Parathyroid adenoma (tissue), 2 donors: ENCODE results near the gene NAGA.

Experiments used
- H2AFZ ChIP-seq: fragments of 300-600 bp; sonication (generic); one replicate; pipeline ENCODE4 v1.7.0; 2017; ENCODE audit warnings: antibody characterized with exemption, mild to moderate bottlenecking
- H3K27ac ChIP-seq: fragments of 300-600 bp; sonication (generic); one replicate; pipeline ENCODE4 v1.7.0; 2017
- H3K27me3 ChIP-seq: fragments of 300-600 bp; sonication (generic); one replicate; pipeline ENCODE4 v1.7.0; 2017; ENCODE audit warnings: low read length; ENCODE audit not compliant: control insufficient read depth, insufficient read depth
- H3K36me3 ChIP-seq: fragments of 300-600 bp; sonication (generic); one replicate; pipeline ENCODE4 v1.7.0; 2017; ENCODE audit warnings: low read length; ENCODE audit not compliant: control insufficient read depth, insufficient read depth
- H3K4me1 ChIP-seq: fragments of 300-600 bp; sonication (generic); one replicate; pipeline ENCODE4 v1.7.0; 2017; ENCODE audit warnings: control low read depth
- H3K4me2 ChIP-seq: fragments of 300-600 bp; sonication (generic); one replicate; pipeline ENCODE4 v1.7.0; 2017; ENCODE audit warnings: low read length
- H3K4me3 ChIP-seq: fragments of 300-600 bp; sonication (generic); one replicate; pipeline ENCODE4 v1.7.0; 2017; ENCODE audit warnings: low read depth, low read length
- H3K79me2 ChIP-seq: fragments of 300-600 bp; sonication (generic); one replicate; pipeline ENCODE4 v1.7.0; 2017; ENCODE audit warnings: control low read depth
- H3K9ac ChIP-seq: fragments of 300-600 bp; sonication (generic); one replicate; pipeline ENCODE4 v1.7.0; 2017; ENCODE audit warnings: mild to moderate bottlenecking
- H3K9me3 ChIP-seq: fragments of 300-600 bp; sonication (generic); one replicate; pipeline ENCODE4 v1.7.0; 2017; ENCODE audit warnings: low read length; ENCODE audit not compliant: control insufficient read depth
- CTCF ChIP-seq: fragments of 300-600 bp; sonication (generic); IDR thresholded peaks from one replicate; pipeline ENCODE4 v1.7.0; 2017; ENCODE audit warnings: antibody characterized with exemption, mild to moderate bottlenecking
- donor health status: primary hyperparathyroidism.

Gene NAGA

DNA sequence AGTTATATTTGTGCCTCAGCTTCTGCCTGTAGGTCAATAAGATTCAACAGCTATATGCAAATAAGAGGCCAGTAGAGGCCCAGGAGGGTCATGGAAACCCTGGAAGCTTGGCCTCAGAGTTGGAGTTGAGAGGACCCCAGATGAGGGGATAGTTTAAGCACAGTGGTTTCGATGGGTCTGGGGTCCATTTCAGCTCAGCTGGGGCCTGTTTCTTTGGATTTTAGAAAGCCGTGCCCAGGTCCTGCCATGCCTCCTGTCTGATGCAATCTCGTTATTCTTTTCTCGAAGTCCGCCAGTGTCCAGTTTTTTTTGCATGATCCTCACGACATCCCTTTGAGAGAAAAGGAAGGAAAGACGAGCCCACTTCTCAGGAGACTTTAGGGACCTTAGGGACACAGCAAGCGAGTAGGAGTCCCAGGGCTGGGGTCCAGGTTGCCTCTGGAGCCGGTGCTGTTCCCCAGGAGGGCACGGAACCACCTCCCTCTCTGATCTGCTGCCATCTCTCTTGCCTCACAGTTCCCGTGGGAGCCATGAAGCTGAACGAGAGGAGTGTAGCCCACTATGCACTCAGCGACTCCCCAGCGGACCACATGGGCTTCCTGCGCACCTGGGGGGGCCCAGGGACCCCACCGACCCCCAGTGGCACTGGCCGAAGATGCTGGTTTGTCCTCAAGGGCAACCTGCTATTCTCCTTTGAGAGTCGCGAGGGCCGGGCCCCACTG lies 6.3 kb upstream of the NAGA start:
- H3K79me2 ChIP-seq = no peaks in the 10 kb centered on the region
- H3K4me3 ChIP-seq = no peak overlapping the region
- H3K27me3 ChIP-seq = no peaks in the 10 kb centered on the region
- H3K4me2 ChIP-seq = no peak overlapping the region
- no peaks in the 10 kb centered on the region for H3K36me3 ChIP-seq
- H3K4me1 ChIP-seq = no peaks in the 10 kb centered on the region
- H3K27ac ChIP-seq = no peak overlapping the region
- H3K9ac ChIP-seq = no peak overlapping the region
- no peak overlapping the region for H2AFZ ChIP-seq
- TF ChIP-seq CTCF = no peak
- no peaks in the 10 kb centered on the region for H3K9me3 ChIP-seq

DNA sequence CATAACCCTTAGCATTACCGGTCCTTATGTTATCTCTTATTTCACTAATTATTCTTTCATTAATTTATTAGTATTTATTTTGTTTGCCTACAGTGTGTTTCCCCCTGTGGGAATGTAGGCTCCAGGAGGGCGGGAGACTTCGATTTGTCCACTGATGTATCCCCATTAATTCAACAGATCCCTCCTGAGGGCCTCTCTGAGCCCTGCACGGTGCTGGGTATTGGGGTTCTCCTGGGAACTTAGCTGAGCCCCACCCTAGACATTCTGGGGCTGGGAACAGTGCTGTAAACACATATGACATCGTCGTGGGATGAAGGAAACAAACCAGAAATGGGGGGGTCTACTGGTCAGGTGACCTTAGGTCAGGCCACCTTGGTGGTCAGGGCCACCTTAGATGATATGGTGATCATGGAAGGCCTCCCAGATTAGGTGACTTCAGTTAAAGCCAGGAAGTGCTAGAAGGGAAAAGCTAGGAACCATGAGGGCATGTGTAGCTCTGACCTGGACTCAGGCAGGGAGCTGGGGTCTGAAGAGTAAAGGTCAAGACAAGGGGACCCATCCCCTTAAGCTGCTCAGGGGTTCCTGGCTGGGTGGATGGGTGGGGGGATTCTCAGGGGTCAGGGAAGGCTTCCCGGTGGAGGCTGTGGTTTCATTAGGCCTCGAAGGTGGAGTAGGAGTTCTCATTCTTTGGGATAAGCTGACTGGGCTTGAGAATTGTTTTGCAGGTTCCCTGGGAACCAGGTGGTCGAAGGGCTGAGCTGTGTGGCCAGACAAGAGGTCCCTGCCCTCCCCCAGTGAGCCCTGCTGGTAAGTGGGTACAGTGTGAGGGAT lies 4.4 kb upstream of the NAGA start:
- Histone ChIP-seq H3K36me3 (no peaks in the 10 kb centered on the region), H3K27ac (peak overlapping the region; percentile 52), H3K9me3 (no peaks in the 10 kb centered on the region), H2AFZ (peak overlapping the region; percentile 91), H3K4me1 (peaks cover 6% of the 10 kb centered on the region), H3K4me2 (peak overlapping the region; percentile 93), H3K4me3 (peak overlapping the region; percentile 65), H3K27me3 (no peaks in the 10 kb centered on the region), H3K9ac (no peak overlapping the region), H3K79me2 (no peaks in the 10 kb centered on the region)
- no peak for TF ChIP-seq CTCF

GRCh38 chr22:42074132-42074811 lies 3.7 kb upstream of the NAGA start, which contains the start of gene PHETA2:
Gene PHETA2, plus strand, starts transcription at chr22:42074248. Its CDS starts 3,046 bp downstream, at chr22:42077294.
- peak within 1 kb of the TSS; percentile 52 for H3K27ac ChIP-seq
- peak within 1 kb of the TSS; percentile 56 for H3K9ac ChIP-seq
- H2AFZ ChIP-seq = peak within 1 kb of the TSS; percentile 91
- peak within 1 kb of the TSS; percentile 65 for H3K4me3 ChIP-seq
- H3K9me3 ChIP-seq = no peaks in the 10 kb centered on the region
- peak within 1 kb of the TSS; percentile 93 for H3K4me2 ChIP-seq
- peaks cover 8% of the 10 kb centered on the region for H3K4me1 ChIP-seq
- no peaks in the 10 kb centered on the region for H3K27me3 ChIP-seq
- peak; percentile 31 for TF ChIP-seq CTCF
- H3K36me3 ChIP-seq = no peaks in the 10 kb centered on the region
- no peaks in the 10 kb centered on the region for H3K79me2 ChIP-seq

DNA sequence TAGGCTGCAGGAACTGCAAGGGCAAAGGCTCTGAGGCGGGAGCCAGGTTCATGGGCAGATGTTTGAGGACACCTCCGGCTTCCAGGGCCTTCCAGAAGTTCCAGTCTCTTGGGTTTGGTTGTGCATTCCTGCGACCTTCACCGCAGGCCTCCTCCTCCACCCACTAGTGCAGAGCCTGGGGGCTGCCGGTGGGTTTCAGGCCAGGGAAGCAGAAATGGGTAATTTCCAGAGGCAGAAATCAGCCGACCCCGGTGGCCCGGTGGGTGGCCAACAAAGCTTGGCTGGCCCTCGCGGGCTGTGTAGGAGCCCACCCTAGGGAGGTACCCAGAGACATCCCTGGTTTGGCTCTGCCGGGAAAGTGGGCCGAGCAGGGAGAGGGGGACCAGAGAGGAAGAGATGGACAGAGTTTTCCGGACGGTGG lies 3.0 kb upstream of the NAGA start:
- peaks cover 8% of the 10 kb centered on the region for H3K4me1 ChIP-seq
- peak overlapping the region; percentile 65 for H3K4me3 ChIP-seq
- no peaks in the 10 kb centered on the region for H3K9me3 ChIP-seq
- no peaks in the 10 kb centered on the region for H3K36me3 ChIP-seq
- H2AFZ ChIP-seq = peak overlapping the region; percentile 91
- no peaks in the 10 kb centered on the region for H3K27me3 ChIP-seq
- H3K79me2 ChIP-seq = no peaks in the 10 kb centered on the region
- no peak overlapping the region for H3K27ac ChIP-seq
- no peak overlapping the region for H3K9ac ChIP-seq
- no peak for TF ChIP-seq CTCF
- H3K4me2 ChIP-seq = peak overlapping the region; percentile 93
